ENCODE results near the gene IRF2. TPM values are rescaled to one million over a fixed set of nuclear protein-coding genes. Genes with fewer than 3 reads are reported as not detected.

Gene IRF2
- total and polyA plus RNA-seq, 2 of the 8 experiments (the other 6 are each of a cell fraction or from before 2014, with no cell fraction given) = 13.8 to 17.0 TPM

- Histone ChIP-seq H2BK5ac (ENCODE audit: low read depth, low read length) (peak overlapping the region; percentile 94; the same call in 1 of the 2 replicates), H2AFZ (ENCODE audit: low read length) (no peak overlapping the region), H4K91ac (replicated peaks; ENCODE audit: insufficient read length, low read length) (peak overlapping the region; percentile 5), H4K5ac (ENCODE audit: insufficient read length, low read depth, low read length) (no peak overlapping the region), H2BK15ac (ENCODE audit: low read length) (no peak overlapping the region), H3K4me3 (ENCODE audit: extremely low read depth in 1 of 4, insufficient read depth in 2 of 4, low read depth in 3 of 4, low read length in 4 of 4) (no peak overlapping the region), H3K79me1 (ENCODE audit: low read depth, low read length) (no peaks in the 10 kb centered on the region; the same call in 1 of the 2 replicates), H2BK120ac (replicated peaks; ENCODE audit: low read depth, low read length) (no peak overlapping the region), H3K23me2 (ENCODE audit: low read depth, low read length) (peaks cover 3% of the 10 kb centered on the region; the same call in 1 of the 2 replicates), H3K9me3 (ENCODE audit: insufficient read depth in 2 of 2, low read depth in 1 of 2, low read length in 1 of 2) (no peaks in the 10 kb centered on the region; a peak in 1 of 4 replicates), H2BK20ac (ENCODE audit: low read length) (peak overlapping the region; percentile 28; the same call in 1 of the 2 replicates), H3K56ac (replicated peaks; ENCODE audit: insufficient read length, low read depth, low read length) (no peak overlapping the region), H3K36me3 (ENCODE audit: control insufficient read depth in 2 of 4, insufficient read depth in 4 of 4, low read length in 3 of 4) (peaks cover 0 to 14% (median 7%) of the 10 kb centered on the region in 4 experiments; a peak in 6 of 8 replicates), H2AK5ac (ENCODE audit: low read depth, low read length) (peak overlapping the region; percentile 85; the same call in 1 of the 2 replicates), H3K4me2 (ENCODE audit: insufficient read depth in 1 of 2, low read depth in 2 of 2, low read length in 2 of 2) (peak overlapping the region; percentile 4 to 62; a peak in 3 of 4 replicates), H2BK12ac (ENCODE audit: low read depth, low read length) (peak overlapping the region; percentile 92), H3K27me3 (replicated peaks in 1 of 4; ENCODE audit: control insufficient read depth in 3 of 4, extremely low read depth in 1 of 4, insufficient read depth in 3 of 4, low read length in 3 of 4) (no peaks in the 10 kb centered on the region), H4K8ac (ENCODE audit: extremely low read depth, insufficient read depth, low read length) (no peak overlapping the region), H4K20me1 (replicated peaks in 1 of 2; ENCODE audit: control insufficient read depth in 1 of 2, insufficient read depth in 2 of 2, low read length in 2 of 2) (no peaks in the 10 kb centered on the region), H3K23ac (ENCODE audit: insufficient read length) (no peak overlapping the region), H3K9ac (replicated peaks in 1 of 4; ENCODE audit: extremely low read depth in 1 of 4, low read depth in 3 of 4, low read length in 3 of 4) (no peak overlapping the region), H3K14ac (ENCODE audit: insufficient read length) (no peak overlapping the region), H3K18ac (ENCODE audit: extremely low read depth, low read length) (peak overlapping the region; percentile 34; the same call in 1 of the 2 replicates), H3K79me2 (ENCODE audit: control insufficient read depth in 1 of 2, insufficient read depth in 2 of 2, low read length in 2 of 2) (no peaks in the 10 kb centered on the region), H3K27ac (ENCODE audit: low read depth, low read length) (0 out of 2 replicates have a peak overlapping the region, but pooled peaks have one; percentile 46), H3K4me1 (replicated peaks in 1 of 4; ENCODE audit: control insufficient read depth in 3 of 4, insufficient read depth in 4 of 4, low read length in 3 of 4) (peaks cover 32 to 54% (median 40%) of the 10 kb centered on the region in 4 experiments), H3K4ac (replicated peaks; ENCODE audit: insufficient read length, low read depth, low read length) (no peak overlapping the region)
- no peak for FAIRE-seq
- ChIA-PET POLR2A (ENCODE audit: partially characterized antibody) (interaction anchor here (0.5 to 1.1 kb wide), 3 partner anchors 21 to 79 kb away, joined by 3 read pairs; no protein-coding TSS in a partner anchor), CTCF (ENCODE audit: partially characterized antibody) (interaction anchor here (0.8 kb wide), 1 partner anchor 79 kb away, joined by 3 read pairs; no protein-coding TSS in a partner anchor)
- DNase-seq (ENCODE audit: low read depth in 1 of 2, low spot score in 2 of 2) = no peak
- 35% methylated on average over 6 of the region's 6 CpGs; no CpG with 5 or more reads in 1 of the 2 experiments for WGBS, 2 experiments (ENCODE audit: extremely low coverage in 1 of 2, insufficient coverage in 1 of 2, insufficient read length in 1 of 2, insufficient replicate concordance in 2 of 2, low coverage in 1 of 2, low lambda C conversion rate in 2 of 2, missing lambda C conversion rate in 1 of 2)
- TF ChIP-seq MAX (IDR thresholded peaks at IDR 0.05) = no peak
- TF ChIP-seq EGR1 (IDR thresholded peaks at IDR 0.05; ENCODE audit: borderline replicate concordance, low read depth, low read length) = no peak
- no peak for TF ChIP-seq SRF (IDR thresholded peaks at IDR 0.05; ENCODE audit: low read depth, low read length)
- no peak for TF ChIP-seq FOSL1 (IDR thresholded peaks at IDR 0.05; ENCODE audit: insufficient read depth, low read depth, low read length)
- TF ChIP-seq CTBP2 (IDR thresholded peaks at IDR 0.05; ENCODE audit: borderline replicate concordance, insufficient read depth, insufficient read length, low read length) = no peak
- no peak for TF ChIP-seq NRF1 (IDR thresholded peaks at IDR 0.05; ENCODE audit: low read depth, low read length)
- TF ChIP-seq USF2 (IDR thresholded peaks at IDR 0.05; ENCODE audit: low read length) = no peak
- no peak for TF ChIP-seq RXRA (IDR thresholded peaks at IDR 0.05; ENCODE audit: insufficient read depth, low read depth, low read length)
- TF ChIP-seq SP4 (IDR thresholded peaks at IDR 0.05; ENCODE audit: low read length) = no peak
- no peak for TF ChIP-seq PHF8 (conservative IDR thresholded peaks at IDR 0.05; ENCODE audit: low read depth, low read length)
These were observed 87.0 kb downstream of the IRF2 start for GRCh38 chr4:184387351-184387750.
